RWPE2 (cell line): ENCODE measurements around the gene GRK5.

Experiments used
- ATAC-seq: fragments of 200-7000 bp; cut with Tn5 transposase; 3 replicates; pipeline ENCODE4 v1.9.1; 2021; ENCODE audit warnings: low read depth
- DNase-seq: peaks from one replicate; pipeline ENCODE4 v3.0.0-alpha.2; 2020; ENCODE audit warnings: low spot score
- H3K27ac ChIP-seq: fragments of 450-650 bp; 2 replicates; pipeline ENCODE4 v1.5.1; 2017; ENCODE audit warnings: mild to moderate bottlenecking; ENCODE audit not compliant: poor library complexity, severe bottlenecking
- H3K27me3 ChIP-seq: fragments of 250-450 bp; sonication (Bioruptor Pico); 2 replicates; pipeline ENCODE4 v1.5.1; 2021; ENCODE audit warnings: mild to moderate bottlenecking, moderate library complexity; ENCODE audit not compliant: insufficient read depth, poor library complexity, severe bottlenecking
- H3K36me3 ChIP-seq: fragments of 250-450 bp; sonication (Bioruptor Pico); 2 replicates; pipeline ENCODE4 v1.5.1; 2020; ENCODE audit warnings: low read depth, mild to moderate bottlenecking, moderate library complexity
- H3K4me1 ChIP-seq: fragments of 250-450 bp; sonication (Bioruptor Pico); 2 replicates; pipeline ENCODE4 v1.5.1; 2021; ENCODE audit warnings: mild to moderate bottlenecking, moderate library complexity; ENCODE audit not compliant: insufficient read depth, poor library complexity, severe bottlenecking
- H3K4me3 ChIP-seq: fragments of 250-450 bp; sonication (Bioruptor Pico); 2 replicates; pipeline ENCODE4 v1.5.1; 2021; ENCODE audit warnings: mild to moderate bottlenecking, moderate library complexity; ENCODE audit not compliant: severe bottlenecking
- H3K9me3 ChIP-seq: fragments of 250-450 bp; sonication (Bioruptor Pico); 2 replicates; pipeline ENCODE4 v1.5.1; 2021; ENCODE audit warnings: mild to moderate bottlenecking, moderate library complexity; ENCODE audit not compliant: severe bottlenecking
- TF ChIP-seq, protein P1 (sequence below): fragments of 450-650 bp; IDR thresholded peaks from one replicate; pipeline ENCODE4 v1.5.1; 2017; ENCODE audit warnings: mild to moderate bottlenecking, moderate library complexity; ENCODE audit not compliant: poor library complexity, severe bottlenecking

Gene GRK5

DNA sequence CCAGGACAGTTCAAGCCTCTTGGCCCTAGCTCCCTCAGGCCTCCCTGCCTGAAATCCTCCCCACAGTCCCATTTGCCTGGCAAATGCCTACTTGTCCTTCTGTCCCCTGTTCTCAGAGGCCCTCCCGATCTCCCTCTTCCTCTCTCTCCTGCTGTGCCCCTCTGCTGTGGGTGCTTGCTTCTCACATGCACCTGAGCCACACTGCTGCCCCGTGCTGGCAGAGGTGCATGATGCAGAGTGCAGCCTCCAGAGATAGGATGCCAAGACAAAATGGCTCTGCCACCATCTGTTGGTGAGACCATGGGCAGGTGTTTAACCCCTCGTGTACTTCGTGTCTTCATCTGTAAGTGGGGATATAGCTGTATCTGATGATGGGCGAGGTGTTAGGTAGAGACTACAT, 176.8 kb downstream of the GRK5 start:
- TF ChIP-seq, protein P1, sequence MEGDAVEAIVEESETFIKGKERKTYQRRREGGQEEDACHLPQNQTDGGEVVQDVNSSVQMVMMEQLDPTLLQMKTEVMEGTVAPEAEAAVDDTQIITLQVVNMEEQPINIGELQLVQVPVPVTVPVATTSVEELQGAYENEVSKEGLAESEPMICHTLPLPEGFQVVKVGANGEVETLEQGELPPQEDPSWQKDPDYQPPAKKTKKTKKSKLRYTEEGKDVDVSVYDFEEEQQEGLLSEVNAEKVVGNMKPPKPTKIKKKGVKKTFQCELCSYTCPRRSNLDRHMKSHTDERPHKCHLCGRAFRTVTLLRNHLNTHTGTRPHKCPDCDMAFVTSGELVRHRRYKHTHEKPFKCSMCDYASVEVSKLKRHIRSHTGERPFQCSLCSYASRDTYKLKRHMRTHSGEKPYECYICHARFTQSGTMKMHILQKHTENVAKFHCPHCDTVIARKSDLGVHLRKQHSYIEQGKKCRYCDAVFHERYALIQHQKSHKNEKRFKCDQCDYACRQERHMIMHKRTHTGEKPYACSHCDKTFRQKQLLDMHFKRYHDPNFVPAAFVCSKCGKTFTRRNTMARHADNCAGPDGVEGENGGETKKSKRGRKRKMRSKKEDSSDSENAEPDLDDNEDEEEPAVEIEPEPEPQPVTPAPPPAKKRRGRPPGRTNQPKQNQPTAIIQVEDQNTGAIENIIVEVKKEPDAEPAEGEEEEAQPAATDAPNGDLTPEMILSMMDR, result no peak
- Histone ChIP-seq H3K27me3 (no peaks in the 10 kb centered on the region), H3K27ac (no peak overlapping the region), H3K9me3 (no peaks in the 10 kb centered on the region), H3K4me1 (no peaks in the 10 kb centered on the region), H3K36me3 (no peaks in the 10 kb centered on the region), H3K4me3 (no peak overlapping the region)
- no peak for ATAC-seq
- DNase-seq, result no peak

DNA sequence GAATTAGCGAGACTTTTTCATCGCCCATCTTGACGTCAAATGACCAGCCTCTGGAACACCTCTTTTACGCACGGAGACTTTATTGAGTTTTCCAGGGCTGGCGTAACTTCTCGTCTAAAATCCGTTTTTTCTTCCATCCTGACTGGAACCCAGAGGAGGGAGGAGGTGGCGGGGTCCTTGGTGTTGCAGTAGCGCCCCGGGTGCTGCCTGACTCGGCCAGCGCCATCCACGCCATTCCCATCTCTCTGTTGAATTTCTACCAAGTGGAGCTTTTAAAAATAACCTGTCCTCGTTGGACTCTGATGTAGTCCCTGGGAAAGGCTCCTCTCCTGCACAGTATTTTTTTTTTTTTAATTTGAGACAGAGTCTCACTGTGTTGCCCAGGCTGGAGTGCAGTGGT, 179.3 kb downstream of the GRK5 start:
- Histone ChIP-seq H3K27me3 (no peaks in the 10 kb centered on the region), H3K4me1 (no peaks in the 10 kb centered on the region), H3K4me3 (no peak overlapping the region), H3K9me3 (no peaks in the 10 kb centered on the region), H3K27ac (no peak overlapping the region), H3K36me3 (no peaks in the 10 kb centered on the region)
- ATAC-seq (no peak), DNase-seq (no peak)
- TF ChIP-seq, protein P1, result no peak

DNA sequence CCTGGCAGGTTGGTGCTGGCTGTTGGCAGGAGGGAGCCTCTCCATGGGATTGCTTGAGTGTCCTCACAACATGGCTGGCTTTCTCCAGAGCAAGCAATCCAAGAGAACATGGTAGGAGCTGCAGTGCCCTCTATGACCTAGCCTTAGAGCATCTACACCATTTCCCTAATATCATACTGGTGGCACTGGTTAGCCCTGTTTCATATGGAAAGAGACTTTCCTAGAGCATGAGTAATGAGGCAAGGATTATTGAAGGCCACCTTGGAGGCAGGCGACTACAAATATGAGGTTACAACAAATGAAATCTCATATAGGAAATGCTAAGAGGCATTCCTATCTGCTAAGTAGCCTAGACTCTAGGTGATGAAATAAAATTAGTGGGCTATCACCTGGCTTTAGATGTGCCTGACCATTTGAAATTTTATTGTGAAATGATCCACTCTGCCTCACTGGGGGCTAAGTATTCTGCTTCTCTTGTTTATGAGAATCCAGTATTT, 181.5 kb downstream of the GRK5 start:
- DNase-seq (no peak), ATAC-seq (no peak)
- Histone ChIP-seq H3K4me3 (no peak overlapping the region), H3K9me3 (no peaks in the 10 kb centered on the region), H3K27me3 (no peaks in the 10 kb centered on the region), H3K36me3 (no peaks in the 10 kb centered on the region), H3K4me1 (no peaks in the 10 kb centered on the region), H3K27ac (no peak overlapping the region)
- TF ChIP-seq, protein P1, result no peak

DNA sequence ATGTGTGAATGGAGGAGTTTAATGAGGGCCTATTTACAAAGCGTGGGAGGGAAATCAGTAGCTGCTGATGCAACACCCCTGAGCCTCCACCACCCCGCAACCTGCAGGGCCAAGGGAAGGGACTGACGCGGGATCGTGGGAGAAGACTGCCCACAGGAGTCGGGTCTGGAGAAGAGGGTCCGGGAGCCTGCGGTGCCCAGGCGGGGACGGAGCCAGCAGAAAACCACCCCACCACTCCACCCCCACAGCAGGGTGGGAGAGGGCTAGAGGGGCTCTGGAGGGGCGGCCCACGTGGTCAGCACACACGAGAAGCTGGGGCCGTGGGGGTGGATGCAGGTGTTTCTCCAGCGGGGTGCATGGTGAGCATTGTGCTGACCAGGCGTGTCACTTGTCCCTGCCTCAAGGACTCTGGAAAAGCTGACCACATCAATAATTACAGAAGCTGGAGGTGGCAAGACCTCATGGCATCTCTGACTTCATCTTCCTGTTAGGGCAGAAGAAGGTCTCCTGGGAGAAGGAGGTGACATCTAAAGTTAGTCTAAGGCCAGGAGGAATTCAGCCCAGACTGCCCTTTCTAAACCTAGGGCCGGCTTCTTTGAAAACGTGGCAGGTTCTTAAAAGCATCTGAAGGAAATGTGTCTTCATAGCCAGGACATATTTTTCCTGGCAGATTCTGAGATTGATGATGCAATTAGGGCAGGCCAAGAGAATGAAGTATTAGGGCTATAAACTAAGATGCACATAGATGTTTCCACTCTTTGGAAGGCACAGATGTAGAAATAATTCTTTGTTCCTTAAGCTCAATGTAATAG, 184.3 kb downstream of the GRK5 start:
- TF ChIP-seq, protein P1, result no peak
- ATAC-seq (no peak), DNase-seq (no peak)
- H3K9me3 ChIP-seq, result no peaks in the 10 kb centered on the region
- H3K36me3 ChIP-seq, result no peaks in the 10 kb centered on the region
- no peaks in the 10 kb centered on the region for H3K4me1 ChIP-seq
- no peaks in the 10 kb centered on the region for H3K27me3 ChIP-seq
- H3K4me3 ChIP-seq, result no peak overlapping the region
- H3K27ac ChIP-seq, result no peak overlapping the region

DNA sequence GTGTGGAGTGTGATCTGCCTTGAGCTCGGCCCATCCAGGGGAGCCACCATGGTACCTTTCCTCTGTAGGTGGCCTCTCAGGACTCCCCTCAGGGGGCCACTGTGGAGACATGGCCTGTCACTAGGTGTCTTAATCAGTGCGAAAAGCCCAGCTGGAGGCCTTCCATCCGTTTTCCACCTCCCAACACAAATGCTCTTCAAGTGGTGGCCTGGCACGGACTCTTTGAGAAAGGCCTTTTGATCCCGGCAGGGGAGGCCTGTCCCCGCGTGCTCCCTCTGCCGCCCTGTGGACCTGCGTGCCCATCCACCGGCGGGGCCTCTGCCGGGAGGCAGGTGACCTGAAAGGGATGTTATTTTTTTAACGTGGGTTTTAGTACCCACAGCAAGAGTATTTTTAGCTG, 185.6 kb downstream of the GRK5 start:
- Histone ChIP-seq H3K27ac (no peak overlapping the region), H3K4me1 (no peaks in the 10 kb centered on the region)
- TF ChIP-seq, protein P1, result no peak

More for the DNA sequence above, 185.6 kb downstream of the GRK5 start:
- Histone ChIP-seq H3K9me3 (no peaks in the 10 kb centered on the region), H3K36me3 (no peaks in the 10 kb centered on the region), H3K4me3 (no peak overlapping the region), H3K27me3 (no peaks in the 10 kb centered on the region)
- DNase-seq, result no peak
- ATAC-seq, result no peak
